GOT3 (cell line): Measurements from ENCODE around the gene ATXN2.

Experiments
- DNase-seq: peaks from one replicate; lab custom pipeline; 2025; ENCODE audit warnings: mixed read lengths; lab: John Stamatoyannopoulos, UW

ATXN2 gene

GRCh38 chr12:111436811-111437210 lies 162.3 kb downstream of the ATXN2 start:
- DNase-seq = no peak

GRCh38 chr12:111436266-111436665 lies 162.8 kb downstream of the ATXN2 start:
- no peak for DNase-seq

GRCh38 chr12:111435661-111436201 lies 163.4 kb downstream of the ATXN2 start:
- no peak for DNase-seq

DNA sequence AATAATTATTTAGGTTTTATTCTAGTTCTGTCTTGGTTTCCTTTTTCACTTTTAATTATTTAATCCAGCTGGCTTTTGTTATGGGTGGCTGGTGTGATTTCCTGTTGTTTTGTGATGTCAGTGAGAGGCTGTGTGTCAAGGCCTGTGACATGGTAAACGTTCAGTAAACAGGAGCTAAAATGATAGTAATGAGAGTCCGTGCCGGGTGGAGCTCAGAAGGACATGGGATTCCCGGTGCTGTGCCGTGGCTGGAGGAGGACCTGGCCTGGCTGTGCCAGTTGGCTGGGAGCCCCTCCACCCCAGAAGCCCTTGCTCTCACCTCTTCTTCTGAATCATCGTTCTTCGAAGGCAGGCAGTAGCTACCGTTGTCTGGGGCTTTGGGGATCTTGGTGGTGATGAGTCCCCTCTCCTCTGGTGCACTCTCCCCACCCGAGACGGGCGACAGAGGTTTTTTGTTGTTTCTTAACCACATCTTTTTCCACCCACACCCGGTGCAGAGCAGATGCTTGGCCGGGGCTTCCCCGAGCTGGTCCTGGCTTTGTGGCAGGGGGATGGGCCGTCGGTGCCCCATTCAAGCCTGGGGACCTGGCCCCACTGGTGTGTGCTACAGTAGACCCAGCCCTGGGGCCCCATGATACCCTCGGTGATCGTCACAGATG lies 164.3 kb downstream of the ATXN2 start:
- DNase-seq = no peak

DNA sequence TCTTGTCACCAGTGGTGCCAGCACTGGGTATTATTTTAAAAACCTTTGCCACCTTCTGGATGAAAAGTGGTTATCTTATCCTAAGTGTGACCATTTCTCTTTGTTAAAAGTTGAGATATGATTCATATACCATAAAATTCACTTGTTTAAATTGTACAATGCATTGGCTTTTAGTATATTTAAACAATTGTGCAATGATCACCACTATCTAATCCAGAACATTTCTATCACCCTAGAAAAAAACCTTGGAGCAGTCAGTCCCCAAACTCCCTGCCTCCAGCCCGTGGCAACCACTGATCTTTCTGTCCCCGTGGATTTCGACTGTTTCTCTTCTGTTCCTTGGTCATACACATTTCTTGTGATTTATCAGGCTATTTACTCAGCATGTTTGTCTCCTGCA lies 165.1 kb downstream of the ATXN2 start:
- DNase-seq = no peak

GRCh38 chr12:111431772-111432171 lies 167.3 kb downstream of the ATXN2 start:
- no peak for DNase-seq

GRCh38 chr12:111430433-111431353 lies 168.4 kb downstream of the ATXN2 start:
- DNase-seq = no peak

DNA sequence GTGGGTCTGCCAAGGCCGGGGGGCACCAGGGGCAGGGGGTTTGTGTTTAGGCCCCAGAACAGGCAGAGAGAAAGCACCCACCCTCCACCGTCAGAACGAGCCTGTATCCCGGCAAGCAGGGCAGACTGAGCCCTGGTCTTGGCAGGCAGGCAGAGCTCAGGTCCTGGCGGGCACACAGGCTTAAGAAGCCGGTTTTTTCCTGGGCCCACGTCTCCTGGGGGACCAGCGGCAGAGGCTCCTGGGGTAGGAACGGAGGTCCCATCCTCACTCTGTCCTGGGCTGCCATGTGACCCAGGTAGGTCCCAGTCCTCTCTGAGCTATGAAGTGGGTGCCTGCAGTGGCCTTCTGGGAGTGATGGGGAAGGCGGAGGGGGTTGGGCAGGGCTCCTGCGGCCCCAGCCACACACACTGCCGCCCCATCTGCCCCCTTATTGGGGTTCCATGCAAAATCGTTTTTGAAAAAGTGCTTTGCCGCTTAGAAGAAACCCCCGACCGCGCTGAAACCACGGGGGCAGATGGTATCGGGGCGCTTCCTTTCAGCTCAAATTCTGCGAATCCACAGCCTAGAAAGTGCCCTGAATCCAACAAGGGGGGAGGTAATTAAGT lies 169.2 kb downstream of the ATXN2 start:
- DNase-seq = no peak

GRCh38 chr12:111428728-111429175 lies 170.4 kb downstream of the ATXN2 start:
- no peak for DNase-seq

- DNase-seq = no peak
Measured at GRCh38 chr12:111428081-111428727, 170.9 kb downstream of the ATXN2 start.

GRCh38 chr12:111427417-111428074 lies 171.6 kb downstream of the ATXN2 start:
- no peak for DNase-seq

- no peak for DNase-seq
Measured at GRCh38 chr12:111426344-111427185, 172.6 kb downstream of the ATXN2 start.

DNA sequence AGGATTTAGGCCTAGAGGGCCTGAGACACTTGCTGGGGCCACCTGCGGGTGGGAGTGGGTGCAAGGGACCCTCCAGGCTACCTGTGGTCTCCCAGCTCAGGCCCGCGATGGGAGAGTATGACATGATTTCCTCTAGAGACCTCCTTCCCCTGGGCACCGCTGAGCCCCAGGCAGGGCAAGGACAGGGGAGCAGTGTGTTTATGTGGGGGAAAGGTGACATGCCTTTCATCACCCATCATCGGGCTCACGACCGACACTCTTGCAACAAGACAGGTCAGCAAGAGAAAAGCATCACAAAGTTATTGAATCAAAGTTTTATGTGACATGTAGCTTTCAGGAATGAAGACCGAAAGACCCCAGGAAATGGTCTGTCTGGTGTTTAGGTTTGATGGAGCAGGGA lies 173.5 kb downstream of the ATXN2 start:
- DNase-seq = no peak

DNA sequence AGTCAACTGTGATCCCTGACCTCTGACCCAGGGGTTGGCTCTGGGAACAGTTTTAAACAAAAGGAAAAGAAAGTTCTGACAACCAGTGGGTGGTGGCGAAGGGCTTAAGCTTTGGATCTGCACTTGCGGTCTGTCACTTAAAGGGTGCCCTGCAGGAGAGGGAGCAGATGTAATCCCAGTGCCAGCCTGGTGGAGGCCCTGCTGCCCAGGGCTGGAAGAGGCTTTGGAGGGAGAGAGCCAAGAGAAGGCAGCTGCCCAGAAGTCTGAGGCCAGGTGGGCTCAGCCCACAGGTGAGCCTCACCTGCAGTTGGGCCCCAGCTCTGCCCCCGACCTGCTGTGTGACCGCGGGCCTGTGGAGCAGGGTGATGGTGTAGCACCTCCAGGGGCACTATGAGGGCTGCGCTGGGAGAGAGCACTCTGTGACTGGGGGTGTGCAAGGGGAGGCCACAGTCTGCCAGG lies 174.3 kb downstream of the ATXN2 start:
- no peak for DNase-seq

GRCh38 chr12:111424189-111424792 lies 174.8 kb downstream of the ATXN2 start:
- no peak for DNase-seq

GRCh38 chr12:111420494-111420893 lies 178.6 kb downstream of the ATXN2 start:
- DNase-seq = no peak

- no peak for DNase-seq
Measured at GRCh38 chr12:111419784-111420183, 179.3 kb downstream of the ATXN2 start.

DNA sequence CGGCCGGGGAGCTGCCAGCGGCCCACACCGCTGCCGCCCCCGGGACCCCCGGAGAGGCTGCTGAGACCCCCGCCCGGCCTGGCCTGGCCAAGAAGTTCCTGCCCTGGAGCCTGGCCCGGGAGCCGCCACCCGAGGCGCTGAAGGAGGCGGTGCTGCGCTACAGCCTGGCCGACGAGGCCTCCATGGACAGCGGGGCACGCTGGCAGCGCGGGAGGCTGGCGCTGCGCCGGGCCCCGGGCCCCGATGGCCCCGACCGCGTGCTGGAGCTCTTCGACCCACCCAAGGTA lies 180.6 kb downstream of the ATXN2 start:
- no peak for DNase-seq

DNA sequence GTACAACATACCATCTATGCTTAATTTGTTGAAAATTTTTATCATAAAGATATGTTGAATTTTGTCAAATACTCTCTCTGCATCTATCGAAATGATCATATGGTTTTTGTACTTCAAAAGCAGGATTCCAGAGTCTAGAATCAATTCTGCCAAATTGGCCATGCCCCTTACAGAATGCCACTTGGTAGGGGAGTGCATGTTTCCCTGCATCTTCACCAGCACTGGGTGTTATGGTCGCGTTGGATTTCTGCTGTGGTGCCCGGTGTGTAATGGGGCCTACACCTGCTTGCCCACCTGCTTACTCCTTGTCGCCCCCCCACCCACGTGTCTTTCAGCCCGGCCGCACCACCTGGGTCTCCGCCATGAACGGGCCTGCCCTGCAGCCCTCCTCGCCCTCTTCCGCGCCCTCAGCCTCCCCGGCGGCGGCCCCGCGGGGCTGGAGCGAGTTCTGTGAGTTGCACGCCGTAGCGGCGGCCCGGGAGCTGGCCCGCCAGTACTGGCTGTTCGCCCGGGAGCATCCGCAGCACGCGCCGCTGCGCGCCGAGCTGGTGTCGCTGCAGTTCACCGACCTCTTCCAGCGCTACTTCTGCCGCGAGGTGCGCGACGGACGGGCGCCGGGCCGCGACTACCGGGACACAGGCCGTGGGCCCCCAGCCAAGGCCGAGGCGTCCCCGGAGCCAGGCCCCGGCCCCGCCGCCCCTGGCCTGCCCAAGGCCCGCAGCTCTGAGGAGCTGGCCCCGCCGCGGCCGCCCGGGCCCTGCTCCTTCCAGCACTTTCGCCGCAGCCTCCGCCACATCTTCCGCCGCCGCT lies 181.1 kb downstream of the ATXN2 start:
- DNase-seq = no peak
